Fibroblast of the aortic adventitia (primary cell): Measurements from ENCODE around the gene C14orf93. TPM values are rescaled to one million over a fixed set of nuclear protein-coding genes. Genes with fewer than 3 reads are reported as not detected.

Experiments
- DNase-seq: peaks from one replicate; pipeline ENCODE4 v3.0.0-alpha.2; 2010; ENCODE audit warnings: low read depth
- H3K4me3 ChIP-seq: 2 replicates; pipeline ENCODE4 v1.5.1; 2011; ENCODE audit warnings: low read depth, mild to moderate bottlenecking, control low read depth, low read length, moderate library complexity
- total RNA-seq: library from RNA; depleted of rRNA; stranded (reverse); fragments of >200 nt; gene quantifications from 2 replicates; pipeline ENCODE4 v1.2.3, GENCODE V29; 2012; ENCODE audit warnings: low replicate concordance
- TF ChIP-seq, protein P1 (sequence below): IDR thresholded peaks from 2 replicates; pipeline ENCODE4 v1.5.1; 2011; ENCODE audit warnings: mild to moderate bottlenecking, low read length, control low read depth, inconsistent platforms; ENCODE audit not compliant: insufficient read depth

C14orf93 gene
- total RNA-seq, 1 donor = 7.0 TPM

DNA sequence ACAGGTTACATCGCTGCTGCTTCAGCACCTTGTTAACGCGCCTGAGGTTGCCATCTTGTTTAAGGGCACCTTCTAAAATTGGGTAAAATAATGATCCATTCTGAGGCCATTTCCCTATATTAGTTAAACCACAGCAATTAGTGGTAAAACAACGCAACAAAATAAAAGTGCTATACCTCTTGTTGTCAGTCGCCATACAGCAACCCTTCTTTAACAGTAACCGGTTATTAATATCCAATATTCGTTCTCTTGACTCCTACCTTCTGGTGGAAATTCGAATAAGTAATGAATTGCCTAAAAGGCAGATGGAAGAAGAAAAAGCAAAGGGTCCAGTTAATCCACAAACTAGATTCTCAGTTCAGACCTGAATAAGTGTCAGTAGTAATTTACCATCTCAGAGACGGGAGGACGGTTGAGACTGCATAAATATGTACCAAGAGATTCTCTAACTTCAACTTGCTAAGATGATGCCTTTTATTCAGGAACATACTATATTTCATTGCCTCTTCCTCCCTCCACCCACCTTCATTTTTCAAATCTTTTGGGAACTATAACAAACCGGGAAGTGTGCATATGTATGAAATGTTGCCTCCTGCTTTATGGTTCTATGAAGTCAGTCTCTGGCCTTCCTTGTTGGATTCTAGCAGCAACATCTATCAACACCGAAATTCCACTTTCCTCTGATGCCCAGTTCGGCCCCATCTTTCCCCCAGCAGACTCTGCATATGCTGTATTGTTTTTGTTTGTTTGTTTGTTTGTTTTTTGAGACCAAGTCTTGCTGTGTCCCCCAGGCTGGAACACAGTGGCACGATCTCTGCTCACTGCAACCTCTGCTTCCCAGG lies 25.6 kb upstream of the C14orf93 start:
- H3K4me3 ChIP-seq = peak overlapping the region; percentile 94
- DNase-seq = no peak

DNA sequence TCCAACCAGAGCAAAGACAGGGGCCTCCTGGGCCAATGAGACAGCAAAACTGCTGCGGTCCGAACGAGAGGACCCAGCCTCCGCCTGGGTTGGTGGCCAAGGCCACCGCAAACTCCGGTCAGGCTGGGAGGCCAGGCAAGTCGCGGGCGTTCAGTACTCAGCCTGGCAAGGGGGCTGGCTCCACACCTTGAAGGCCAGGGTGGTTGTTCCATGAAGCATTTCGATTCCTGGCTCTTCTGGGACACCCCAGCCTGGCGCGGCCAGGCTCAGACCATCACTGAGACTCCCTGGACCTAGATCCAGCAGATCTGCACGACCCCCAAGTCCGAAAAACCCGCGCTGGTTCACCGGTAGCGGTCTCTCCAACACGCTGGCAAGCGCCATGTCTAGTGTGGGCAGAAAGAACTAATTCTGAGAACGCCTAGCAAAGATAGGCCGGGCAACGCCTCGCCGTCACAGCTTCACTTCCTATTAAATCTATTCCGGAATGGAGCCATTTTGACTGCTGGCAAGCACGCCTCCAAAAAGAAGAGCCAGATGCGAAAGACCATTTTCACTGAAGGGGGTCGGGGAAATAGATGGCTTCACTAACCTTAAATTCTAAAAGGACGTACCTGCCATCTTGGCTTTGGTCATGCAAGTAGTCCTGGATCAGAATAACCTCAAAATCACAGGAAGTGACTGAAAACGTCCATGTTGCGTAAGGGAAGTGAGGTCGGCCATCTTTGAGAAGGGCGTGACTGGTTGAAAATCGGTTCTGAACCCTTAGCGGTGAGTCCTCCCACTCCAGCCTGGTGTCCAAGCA lies 24.8 kb upstream of the C14orf93 start, which contains the start of gene PSMB5:
TSS of gene PSMB5 (minus strand) at position 403 of the 805 bp plus-strand sequence. CDS start at position 384, 19 bp downstream.
- DNase-seq = peak; percentile 96
- H3K4me3 ChIP-seq = peak within 1 kb of the TSS; percentile 94
- TF ChIP-seq, protein P1, sequence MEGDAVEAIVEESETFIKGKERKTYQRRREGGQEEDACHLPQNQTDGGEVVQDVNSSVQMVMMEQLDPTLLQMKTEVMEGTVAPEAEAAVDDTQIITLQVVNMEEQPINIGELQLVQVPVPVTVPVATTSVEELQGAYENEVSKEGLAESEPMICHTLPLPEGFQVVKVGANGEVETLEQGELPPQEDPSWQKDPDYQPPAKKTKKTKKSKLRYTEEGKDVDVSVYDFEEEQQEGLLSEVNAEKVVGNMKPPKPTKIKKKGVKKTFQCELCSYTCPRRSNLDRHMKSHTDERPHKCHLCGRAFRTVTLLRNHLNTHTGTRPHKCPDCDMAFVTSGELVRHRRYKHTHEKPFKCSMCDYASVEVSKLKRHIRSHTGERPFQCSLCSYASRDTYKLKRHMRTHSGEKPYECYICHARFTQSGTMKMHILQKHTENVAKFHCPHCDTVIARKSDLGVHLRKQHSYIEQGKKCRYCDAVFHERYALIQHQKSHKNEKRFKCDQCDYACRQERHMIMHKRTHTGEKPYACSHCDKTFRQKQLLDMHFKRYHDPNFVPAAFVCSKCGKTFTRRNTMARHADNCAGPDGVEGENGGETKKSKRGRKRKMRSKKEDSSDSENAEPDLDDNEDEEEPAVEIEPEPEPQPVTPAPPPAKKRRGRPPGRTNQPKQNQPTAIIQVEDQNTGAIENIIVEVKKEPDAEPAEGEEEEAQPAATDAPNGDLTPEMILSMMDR = peak; percentile 24

More for the DNA sequence above, 25.6 kb upstream of the C14orf93 start:
- TF ChIP-seq, protein P1 = no peak

GRCh38 chr14:23033801-23034497 lies 24.0 kb upstream of the C14orf93 start:
- TF ChIP-seq, protein P1 = no peak
- peak; percentile 11 for DNase-seq
- peak overlapping the region; percentile 94 for H3K4me3 ChIP-seq

DNA sequence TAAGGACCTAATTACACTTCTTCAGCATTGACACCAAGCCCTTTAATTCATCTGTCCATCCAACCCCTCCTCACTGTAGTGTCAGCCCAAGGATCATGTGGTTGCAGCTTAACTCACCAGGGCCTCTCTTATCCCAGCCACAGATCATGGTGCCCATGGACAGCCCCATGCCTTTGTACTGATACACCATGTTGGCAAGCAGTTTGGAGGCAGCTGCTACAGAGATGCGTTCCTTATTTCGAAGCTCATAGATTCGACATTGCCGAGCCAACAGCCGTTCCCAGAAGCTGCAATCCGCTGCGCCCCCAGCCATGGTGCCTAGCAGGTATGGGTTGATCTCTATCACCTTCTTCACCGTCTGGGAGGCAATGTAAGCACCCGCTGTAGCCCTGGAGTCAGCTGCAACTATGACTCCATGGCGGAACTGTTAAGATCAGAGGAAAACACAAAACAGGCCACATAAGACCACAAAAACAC lies 23.3 kb upstream of the C14orf93 start:
- DNase-seq = no peak
- TF ChIP-seq, protein P1 = no peak
- peak overlapping the region; percentile 94 for H3K4me3 ChIP-seq

DNA sequence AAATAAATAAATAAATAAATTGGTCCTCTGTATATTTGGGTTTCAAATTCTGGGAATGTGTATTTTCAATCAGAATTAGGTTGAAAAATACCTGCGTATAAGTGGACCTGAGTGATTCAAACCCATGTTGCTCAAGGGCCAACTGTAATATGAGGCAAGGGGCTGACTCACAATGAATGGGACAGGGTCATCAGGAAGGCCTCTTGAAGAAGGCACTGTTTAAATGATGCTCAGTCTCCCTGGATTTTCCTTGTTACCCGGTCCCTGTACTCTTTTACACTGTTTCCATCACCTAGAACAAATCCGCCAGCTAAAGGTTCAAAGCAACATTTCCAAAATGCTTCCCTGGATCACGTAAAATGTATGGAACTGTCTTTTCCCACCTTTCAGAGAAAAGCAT lies 21.0 kb upstream of the C14orf93 start:
- TF ChIP-seq, protein P1 = no peak
- H3K4me3 ChIP-seq = no peak overlapping the region
- DNase-seq = no peak

- H3K4me3 ChIP-seq = no peak overlapping the region
- no peak for DNase-seq
- TF ChIP-seq, protein P1 = no peak
These were observed 18.9 kb upstream of the C14orf93 start for GRCh38 chr14:23028799-23029198.
